Rectal smooth muscle tissue (tissue), 1 donor: ENCODE data around the gene UTP14C.
A peak's percentile ranks its signal among the peaks of the same experiment; 100 is the strongest.
"Not testable (repeated sequence)": the region's sequence is repeated elsewhere in the genome, so short reads cannot be mapped to it uniquely, and the experiment has no call there.

Experiments
- H3K27ac ChIP-seq: one replicate; pipeline ENCODE4 v1.7.0; 2013; ENCODE audit warnings: low read depth, low read length, inconsistent platforms
- H3K27me3 ChIP-seq: one replicate; pipeline ENCODE4 v1.7.0; 2013; ENCODE audit warnings: low read length; ENCODE audit not compliant: control insufficient read depth, insufficient read depth
- H3K36me3 ChIP-seq: one replicate; pipeline ENCODE4 v1.7.0; 2013; ENCODE audit warnings: low read length; ENCODE audit not compliant: control insufficient read depth, insufficient read depth
- H3K4me1 ChIP-seq: one replicate; pipeline ENCODE4 v1.7.0; 2013; ENCODE audit warnings: low read length; ENCODE audit not compliant: control insufficient read depth, insufficient read depth
- H3K4me3 ChIP-seq: one replicate; pipeline ENCODE4 v1.7.0; 2013; ENCODE audit warnings: low read length
- H3K9ac ChIP-seq: one replicate; pipeline ENCODE4 v1.7.0; 2013; ENCODE audit warnings: low read length

Gene UTP14C

DNA sequence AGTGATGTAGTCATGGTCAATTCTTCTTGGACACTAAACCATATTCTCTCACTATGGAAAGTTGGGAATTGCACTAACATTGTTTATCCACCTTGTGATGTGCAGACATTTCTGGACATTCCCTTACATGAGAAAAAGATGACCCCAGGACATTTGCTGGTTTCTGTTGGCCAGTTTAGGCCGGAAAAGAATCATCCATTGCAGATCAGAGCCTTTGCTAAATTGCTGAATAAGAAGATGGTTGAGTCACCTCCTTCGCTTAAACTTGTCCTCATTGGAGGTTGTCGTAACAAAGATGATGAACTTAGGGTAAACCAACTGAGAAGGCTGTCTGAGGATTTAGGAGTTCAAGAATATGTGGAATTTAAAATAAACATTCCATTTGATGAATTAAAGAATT lies at the start of gene UTP14C:
Gene UTP14C, plus strand, starts transcription at position 211 of the 400 bp plus-strand sequence. CDS start 4,114 bp downstream, outside the sequence.
- no peak within 1 kb of the TSS for H3K27ac ChIP-seq
- H3K27me3 ChIP-seq, result no peaks in the 10 kb centered on the region
- H3K9ac ChIP-seq, result no peak within 1 kb of the TSS
- no peaks in the 10 kb centered on the region for H3K36me3 ChIP-seq
- no peaks in the 10 kb centered on the region for H3K4me1 ChIP-seq
- no peak within 1 kb of the TSS for H3K4me3 ChIP-seq

DNA sequence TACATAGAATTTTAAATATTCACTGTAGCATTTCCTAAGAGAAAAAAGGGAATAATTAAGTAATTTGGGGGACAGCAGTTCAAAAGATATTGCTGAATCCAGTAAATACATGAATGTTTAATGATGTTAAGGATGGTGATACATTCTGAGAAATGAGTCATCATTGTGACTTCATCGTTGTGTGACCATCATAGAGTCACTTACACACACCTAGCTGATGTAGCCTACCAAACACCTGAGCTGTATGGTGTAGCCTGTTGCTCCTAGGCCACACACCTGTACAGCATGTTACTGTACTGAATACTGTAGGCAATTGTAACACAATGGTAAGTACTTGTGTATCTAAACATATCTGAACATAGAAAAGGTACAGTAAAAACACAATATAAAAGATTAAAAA lies 48.1 kb upstream of the UTP14C start:
- no peaks in the 10 kb centered on the region for H3K36me3 ChIP-seq
- H3K27me3 ChIP-seq, result no peaks in the 10 kb centered on the region
- no peak overlapping the region for H3K9ac ChIP-seq
- H3K4me3 ChIP-seq, result no peak overlapping the region
- H3K4me1 ChIP-seq, result no peaks in the 10 kb centered on the region
- no peak overlapping the region for H3K27ac ChIP-seq

- Histone ChIP-seq H3K4me3 (no peak overlapping the region), H3K4me1 (no peaks in the 10 kb centered on the region), H3K9ac (no peak overlapping the region), H3K36me3 (no peaks in the 10 kb centered on the region), H3K27ac (no peak overlapping the region), H3K27me3 (no peaks in the 10 kb centered on the region)
These were observed 47.6 kb upstream of the UTP14C start for GRCh38 chr13:51976890-51977289.

DNA sequence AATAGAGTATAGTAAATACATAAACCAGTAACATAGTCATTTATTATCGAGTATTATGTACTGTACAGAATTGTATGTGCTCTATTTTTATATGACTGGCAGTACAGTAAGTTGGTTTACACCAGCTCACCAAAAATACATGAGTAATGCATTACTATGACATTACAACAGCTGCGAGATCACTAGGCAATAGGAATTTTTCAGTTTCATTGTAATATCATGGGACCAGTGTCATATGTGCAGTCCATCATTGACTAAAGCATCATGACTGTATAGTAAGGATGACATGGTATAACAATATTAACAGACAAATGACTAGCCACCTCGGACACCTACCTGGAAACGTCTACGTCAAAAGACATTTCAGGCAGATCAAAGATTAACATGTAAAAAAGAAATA lies 46.9 kb upstream of the UTP14C start:
- Histone ChIP-seq H3K4me1 (no peaks in the 10 kb centered on the region), H3K9ac (no peak overlapping the region), H3K27ac (no peak overlapping the region), H3K27me3 (no peaks in the 10 kb centered on the region), H3K4me3 (no peak overlapping the region), H3K36me3 (no peaks in the 10 kb centered on the region)

DNA sequence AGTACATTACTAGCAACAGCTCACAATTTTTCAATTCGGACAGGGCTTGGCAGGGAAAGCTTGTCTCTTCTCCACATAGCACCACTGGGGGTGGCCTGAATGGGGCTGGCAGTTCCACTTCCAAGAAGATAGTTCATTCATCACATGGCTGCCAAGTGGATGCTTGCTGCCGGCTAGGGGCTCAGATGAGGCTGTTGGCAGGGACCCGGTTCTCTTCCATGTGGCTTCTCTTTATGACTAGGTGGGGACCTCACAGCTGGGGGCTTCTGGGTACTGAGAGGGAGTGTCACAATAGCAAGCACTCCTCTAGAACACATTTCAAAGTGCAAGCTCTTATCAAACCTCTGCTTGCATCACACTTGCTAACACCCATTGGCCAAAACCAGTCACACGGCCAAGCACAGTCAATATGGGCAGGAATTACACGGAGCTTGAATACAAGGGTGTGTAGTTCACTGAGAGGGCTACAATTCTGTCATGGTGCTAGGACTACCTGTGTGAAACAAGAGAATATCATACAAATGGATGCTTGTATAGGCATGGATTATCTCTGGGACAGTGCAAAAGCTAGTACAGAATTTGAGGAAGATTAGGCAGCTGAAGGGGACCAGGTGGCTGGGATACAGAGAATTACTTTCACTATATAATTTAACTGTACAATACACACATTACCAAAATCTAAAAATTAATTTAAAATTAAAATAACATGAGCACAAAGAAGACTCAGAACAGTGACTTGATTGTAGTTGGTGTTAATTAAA lies 45.5 kb upstream of the UTP14C start:
- H3K4me1 ChIP-seq, result no peaks in the 10 kb centered on the region

GRCh38 chr13:51980908-51981307 lies 43.6 kb upstream of the UTP14C start:
- no peaks in the 10 kb centered on the region for H3K27me3 ChIP-seq

More for the DNA sequence above, 45.5 kb upstream of the UTP14C start:
- Histone ChIP-seq H3K4me3 (no peak overlapping the region), H3K36me3 (no peaks in the 10 kb centered on the region), H3K9ac (no peak overlapping the region), H3K27me3 (no peaks in the 10 kb centered on the region), H3K27ac (no peak overlapping the region)

DNA sequence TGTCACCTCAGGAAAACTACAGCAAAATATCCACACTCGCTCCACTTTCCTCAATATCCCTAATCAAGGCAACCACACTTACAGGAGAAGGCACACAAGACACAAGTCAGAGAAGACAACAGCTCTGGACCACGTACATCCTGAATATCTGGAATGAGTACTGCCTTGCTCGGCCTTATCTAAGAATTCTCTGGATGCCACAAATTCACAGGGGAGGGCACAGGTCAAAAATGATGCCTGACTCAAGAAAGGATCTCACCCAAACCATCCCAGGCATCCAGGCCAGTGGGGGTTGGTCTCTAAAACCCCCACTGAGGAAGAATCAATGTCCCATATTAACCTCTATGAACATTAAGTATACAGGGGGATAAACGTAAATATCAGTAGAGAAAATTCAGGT lies 43.1 kb upstream of the UTP14C start:
- no peaks in the 10 kb centered on the region for H3K27me3 ChIP-seq
- no peaks in the 10 kb centered on the region for H3K36me3 ChIP-seq
- H3K4me3 ChIP-seq, result no peak overlapping the region
- no peak overlapping the region for H3K9ac ChIP-seq
- H3K27ac ChIP-seq, result no peak overlapping the region
- H3K4me1 ChIP-seq, result no peaks in the 10 kb centered on the region

More at GRCh38 chr13:51980908-51981307, 43.6 kb upstream of the UTP14C start:
- H3K36me3 ChIP-seq, result no peaks in the 10 kb centered on the region
- H3K27ac ChIP-seq, result no peak overlapping the region
- H3K4me3 ChIP-seq, result no peak overlapping the region
- no peaks in the 10 kb centered on the region for H3K4me1 ChIP-seq
- H3K9ac ChIP-seq, result no peak overlapping the region

DNA sequence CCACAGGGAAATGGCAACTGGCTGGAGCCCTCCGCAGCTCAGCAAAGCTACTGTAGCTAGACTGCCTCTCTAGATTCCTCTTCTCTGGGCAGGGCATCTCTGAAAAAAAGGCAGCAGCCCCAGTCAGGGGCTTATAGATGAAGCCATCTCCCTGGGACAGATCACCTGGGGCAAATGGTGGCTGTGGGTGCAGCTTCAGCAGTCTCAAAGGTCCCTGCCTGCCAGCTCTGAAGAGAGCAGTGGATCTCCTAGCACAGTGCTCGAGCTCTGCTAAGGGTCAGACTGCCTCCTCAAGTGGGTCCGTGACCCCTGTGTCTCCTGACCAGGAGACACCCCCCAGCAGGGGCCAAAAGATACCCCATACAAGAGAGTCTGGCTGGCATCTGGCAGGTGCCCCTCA lies 41.2 kb upstream of the UTP14C start:
- not testable (repeated sequence) for H3K4me3 ChIP-seq, H3K27me3 ChIP-seq, H3K4me1 ChIP-seq, H3K9ac ChIP-seq, H3K27ac ChIP-seq, H3K36me3 ChIP-seq

DNA sequence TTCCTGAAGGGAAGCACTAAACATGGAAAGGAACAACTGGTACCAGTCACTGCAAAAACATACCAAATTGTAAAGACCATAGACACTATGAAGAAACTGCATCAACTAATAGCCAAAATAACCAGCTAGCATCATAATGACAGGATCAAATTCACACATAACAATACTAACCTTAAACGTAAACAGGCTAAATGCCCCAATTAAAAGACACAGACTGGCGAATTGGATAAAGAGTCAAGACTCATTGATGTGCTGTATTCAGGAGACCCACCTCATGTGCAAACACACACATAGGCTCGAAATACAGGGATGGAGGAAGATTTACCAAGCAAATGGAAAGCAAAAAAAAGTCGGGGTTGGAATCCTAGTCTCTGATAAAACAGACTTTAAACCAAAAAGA lies 39.6 kb upstream of the UTP14C start:
- H3K36me3 ChIP-seq, H3K4me3 ChIP-seq, H3K27me3 ChIP-seq, H3K4me1 ChIP-seq, H3K9ac ChIP-seq, H3K27ac ChIP-seq: not testable (repeated sequence)

DNA sequence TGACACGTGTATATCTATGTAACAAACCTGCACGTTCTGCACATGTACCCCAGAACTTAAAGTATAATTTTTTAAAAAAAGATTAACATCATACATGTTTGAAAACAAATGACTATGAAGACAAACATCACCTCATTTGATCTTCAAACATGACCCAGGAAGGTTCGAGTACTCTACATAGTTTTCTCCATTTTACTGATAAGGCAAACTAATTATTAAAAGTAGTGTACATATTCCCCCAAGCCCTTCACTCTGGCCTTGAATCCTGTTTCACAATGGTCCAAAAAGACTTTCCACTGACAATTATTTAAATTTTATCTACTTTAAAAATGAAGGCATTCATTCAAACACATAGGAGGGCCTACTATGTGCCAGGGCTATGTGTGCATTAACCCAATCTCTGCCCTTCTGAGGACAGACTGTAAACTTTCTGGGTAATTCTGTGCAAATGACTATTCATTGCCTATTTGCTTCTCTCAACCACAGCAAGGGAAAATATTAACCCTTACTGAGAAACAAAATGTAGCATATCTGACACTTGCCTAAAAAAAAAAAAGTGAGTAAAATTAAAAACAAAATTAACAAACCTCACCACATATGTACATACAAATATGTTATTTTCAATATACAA lies 35.4 kb upstream of the UTP14C start:
- H3K4me3 ChIP-seq, result no peak overlapping the region
- no peaks in the 10 kb centered on the region for H3K4me1 ChIP-seq

GRCh38 chr13:51993713-51994112 lies 30.8 kb upstream of the UTP14C start:
- H3K4me1 ChIP-seq, result peaks cover 4% of the 10 kb centered on the region
- no peaks in the 10 kb centered on the region for H3K36me3 ChIP-seq
- no peaks in the 10 kb centered on the region for H3K27me3 ChIP-seq
- no peak overlapping the region for H3K27ac ChIP-seq
- no peak overlapping the region for H3K4me3 ChIP-seq
- no peak overlapping the region for H3K9ac ChIP-seq

More for the DNA sequence above, 35.4 kb upstream of the UTP14C start:
- H3K36me3 ChIP-seq, result no peaks in the 10 kb centered on the region
- no peaks in the 10 kb centered on the region for H3K27me3 ChIP-seq
- H3K9ac ChIP-seq, result no peak overlapping the region
- H3K27ac ChIP-seq, result no peak overlapping the region

DNA sequence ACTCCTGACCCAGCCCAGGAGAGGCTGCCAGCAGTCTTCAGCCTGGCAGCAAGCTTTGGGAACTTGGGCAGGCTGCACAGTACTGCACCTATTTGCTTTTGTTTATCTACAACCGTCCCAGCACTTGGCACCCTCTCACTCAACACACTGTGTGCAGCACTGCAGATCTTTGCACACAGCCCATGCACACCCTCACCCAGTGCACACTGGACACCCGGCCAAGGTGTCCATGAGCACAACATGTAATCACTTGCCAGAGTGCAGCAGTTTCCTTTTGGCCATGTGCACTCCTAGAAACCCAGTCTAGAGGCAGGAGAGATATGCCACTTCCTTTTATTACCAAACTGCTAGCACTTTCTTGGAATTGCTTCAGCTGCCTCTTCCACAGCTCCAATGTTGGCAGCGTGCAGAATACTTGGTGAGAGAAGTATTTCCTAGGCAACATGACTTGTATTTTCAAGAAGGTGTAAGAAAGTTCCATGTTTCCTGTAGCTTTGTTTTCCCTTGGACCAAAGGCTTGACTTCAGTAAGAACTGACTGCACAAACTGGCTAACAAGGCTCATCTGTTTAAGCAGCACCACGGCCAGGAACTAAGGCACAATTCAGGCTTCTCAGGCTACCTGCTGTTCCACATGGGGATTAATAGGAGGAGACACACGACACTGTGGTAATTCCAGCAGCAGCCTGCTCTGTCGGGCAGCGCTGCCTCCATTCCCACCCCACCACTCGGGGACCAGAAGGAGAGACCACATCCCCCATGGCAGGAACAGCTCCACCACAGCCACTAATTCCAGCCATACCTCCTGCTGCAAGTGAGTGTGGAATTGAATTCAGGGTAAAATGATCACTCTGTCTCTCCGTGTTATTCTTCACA lies 28.6 kb upstream of the UTP14C start:
- Histone ChIP-seq H3K27ac (peak overlapping the region; percentile 40), H3K9ac (no peak overlapping the region), H3K36me3 (no peaks in the 10 kb centered on the region), H3K27me3 (no peaks in the 10 kb centered on the region), H3K4me3 (peak overlapping the region; percentile 19), H3K4me1 (peaks cover 11% of the 10 kb centered on the region)
